Measurements from ENCODE around the gene TRIM50. TPM values are rescaled to one million over a fixed set of nuclear protein-coding genes. Genes with fewer than 3 reads are reported as not detected.
A peak's percentile ranks its signal among the peaks of the same experiment; 100 is the strongest.

TRIM50 gene
- polyA plus RNA-seq, 1 donor from 2014 or later = not detected

DNA sequence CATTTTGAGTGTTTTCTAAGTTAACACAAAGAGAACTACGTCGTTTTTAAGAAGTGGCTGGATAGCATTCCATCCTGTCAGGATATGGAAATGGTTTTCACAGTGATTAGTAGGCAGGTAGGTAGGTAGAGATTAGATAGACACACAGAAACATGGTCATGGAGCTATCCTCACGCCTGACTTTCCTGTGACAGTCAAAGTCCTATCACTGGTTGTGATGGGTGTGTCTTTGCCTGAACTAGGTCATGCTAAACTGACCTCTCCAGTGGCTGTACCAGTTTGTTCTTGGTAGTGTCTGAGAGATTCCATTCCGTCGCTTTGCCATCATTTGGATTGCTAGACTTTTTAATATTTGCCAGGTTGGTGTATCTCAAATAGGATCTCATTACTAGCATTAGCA, 28.3 kb upstream of the TRIM50 start:
- Mint-ChIP-seq H3K4me1 (peaks cover 0 to 2% (median 0%) of the 10 kb centered on the region in 3 donors), H3K36me3 (peaks cover 6% of the 10 kb centered on the region), H3K27me3 (peaks cover 13% of the 10 kb centered on the region), H3K9me3 (peaks cover 0 to 10% (median 10%) of the 10 kb centered on the region in 3 donors), H3K27ac (no peak overlapping the region), H3K4me3 (no peak overlapping the region)

DNA sequence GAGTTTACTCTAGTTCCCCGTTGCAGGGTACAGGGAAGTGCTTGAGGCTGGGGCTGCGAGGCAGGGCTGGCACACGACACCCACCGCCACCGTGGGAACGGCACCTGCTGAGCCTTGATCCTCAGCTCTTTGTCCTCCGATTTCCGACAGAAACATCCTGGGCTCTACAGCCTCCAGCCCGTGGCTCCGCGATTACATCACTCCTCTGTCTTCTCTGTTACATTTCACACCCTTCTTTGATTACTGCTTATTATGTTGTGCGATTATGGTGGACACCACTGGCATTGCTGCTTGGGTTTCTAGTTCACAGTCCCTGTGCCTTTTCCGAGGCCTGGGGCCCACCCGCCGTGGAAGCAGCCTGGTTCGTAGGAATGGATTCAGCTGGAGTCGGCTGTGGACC, 26.9 kb upstream of the TRIM50 start:
- H3K27ac Mint-ChIP-seq = no peak overlapping the region
- peaks cover 0 to 2% (median 0%) of the 10 kb centered on the region in 3 donors for H3K4me1 Mint-ChIP-seq
- H3K4me3 Mint-ChIP-seq = no peak overlapping the region
- peaks cover 3% of the 10 kb centered on the region for H3K36me3 Mint-ChIP-seq
- peaks cover 0 to 10% (median 6%) of the 10 kb centered on the region in 3 donors for H3K9me3 Mint-ChIP-seq
- peaks cover 13% of the 10 kb centered on the region for H3K27me3 Mint-ChIP-seq

DNA sequence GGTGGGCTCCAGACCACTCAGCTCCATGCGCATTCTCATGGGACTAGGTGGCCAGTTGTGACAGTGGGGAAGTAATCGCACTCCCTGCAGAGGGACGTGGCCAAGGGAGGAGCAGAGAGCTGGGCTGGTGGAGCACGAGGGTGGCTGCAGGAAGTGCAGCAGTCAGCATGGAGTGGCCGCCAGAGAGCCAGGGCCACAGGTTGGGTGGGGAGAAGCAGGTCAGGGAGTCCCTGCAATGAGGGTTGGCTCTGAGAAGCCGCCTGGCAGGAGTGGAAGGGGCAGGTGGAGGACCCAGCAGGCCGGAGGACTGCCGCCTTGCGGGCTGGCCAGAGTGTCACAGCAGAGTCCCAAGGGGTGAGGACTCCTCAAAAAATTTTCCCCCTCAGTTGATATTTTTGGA, 26.3 kb upstream of the TRIM50 start:
- peaks cover 0 to 10% (median 6%) of the 10 kb centered on the region in 3 donors for H3K9me3 Mint-ChIP-seq
- peaks cover 0 to under 1% (median 0%) of the 10 kb centered on the region in 3 donors for H3K4me1 Mint-ChIP-seq
- no peak overlapping the region for H3K27ac Mint-ChIP-seq
- peaks cover 3% of the 10 kb centered on the region for H3K36me3 Mint-ChIP-seq
- peaks cover 7% of the 10 kb centered on the region for H3K27me3 Mint-ChIP-seq
- H3K4me3 Mint-ChIP-seq = no peak overlapping the region

GRCh38 chr7:73353243-73353642, 25.4 kb upstream of the TRIM50 start:
- Mint-ChIP-seq H3K9me3 (peaks cover 0 to 10% (median 6%) of the 10 kb centered on the region in 3 donors), H3K27ac (peak overlapping the region in 1 of 3 donors; percentile 12), H3K27me3 (peaks cover 3% of the 10 kb centered on the region), H3K4me3 (no peak overlapping the region), H3K4me1 (no peaks in the 10 kb centered on the region), H3K36me3 (peaks cover 3% of the 10 kb centered on the region)

DNA sequence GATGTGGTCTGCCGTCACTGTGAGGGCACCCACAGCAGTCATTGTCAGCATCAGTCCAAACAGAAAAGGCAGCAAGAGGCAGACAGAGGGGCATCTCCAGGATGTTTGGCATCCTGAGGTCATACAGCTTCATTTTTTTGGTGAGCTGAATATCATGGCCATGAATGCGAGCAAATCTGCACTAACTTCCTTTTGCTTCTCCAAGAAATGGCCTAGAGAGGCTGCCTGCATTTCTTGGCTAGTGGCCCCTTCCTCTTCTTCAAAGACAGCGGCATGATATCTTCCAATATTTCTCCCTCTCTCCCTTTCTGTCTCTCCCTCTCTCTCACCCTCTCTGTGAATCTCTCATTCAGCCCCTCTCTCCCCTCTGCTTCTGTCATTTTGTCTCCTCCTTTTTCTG, 24.9 kb upstream of the TRIM50 start:
- Mint-ChIP-seq H3K4me3 (no peak overlapping the region), H3K36me3 (peaks cover 3% of the 10 kb centered on the region), H3K27me3 (peaks cover 3% of the 10 kb centered on the region), H3K9me3 (peaks cover 0 to 10% (median 6%) of the 10 kb centered on the region in 3 donors), H3K4me1 (no peaks in the 10 kb centered on the region), H3K27ac (no peak overlapping the region)

- Mint-ChIP-seq H3K9me3 (peaks cover 0 to 10% (median 6%) of the 10 kb centered on the region in 3 donors), H3K36me3 (peaks cover 3% of the 10 kb centered on the region), H3K4me1 (no peaks in the 10 kb centered on the region), H3K27ac (no peak overlapping the region), H3K27me3 (peaks cover 3% of the 10 kb centered on the region), H3K4me3 (no peak overlapping the region)
These were observed 23.7 kb upstream of the TRIM50 start for GRCh38 chr7:73351447-73352167.

- no peak overlapping the region for H3K4me3 Mint-ChIP-seq
- no peaks in the 10 kb centered on the region for H3K4me1 Mint-ChIP-seq
- H3K27me3 Mint-ChIP-seq = peaks cover 5% of the 10 kb centered on the region
- peaks cover 5% of the 10 kb centered on the region for H3K36me3 Mint-ChIP-seq
- H3K9me3 Mint-ChIP-seq = peaks cover 0 to 10% (median 6%) of the 10 kb centered on the region in 3 donors
- H3K27ac Mint-ChIP-seq = no peak overlapping the region
These were observed 22.6 kb upstream of the TRIM50 start for GRCh38 chr7:73350306-73351068.

DNA sequence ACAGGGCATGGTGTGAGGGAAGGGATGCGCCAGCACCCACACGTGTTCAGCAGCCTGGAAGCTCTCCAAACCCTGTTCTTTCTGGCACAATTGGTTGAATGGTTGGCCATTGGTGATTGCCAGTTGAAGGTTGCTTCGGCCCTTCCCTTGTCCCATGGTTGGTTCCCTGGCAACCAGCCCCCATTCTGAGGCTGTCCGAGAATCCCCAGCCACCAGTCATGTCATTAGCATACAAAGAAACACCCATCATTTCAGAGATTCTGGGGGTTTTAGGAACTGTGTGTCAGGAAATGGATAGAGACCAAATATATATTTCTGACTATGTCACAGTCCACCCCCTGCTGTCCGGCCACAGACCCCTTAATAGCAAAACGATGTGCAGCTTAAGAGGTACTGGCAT, 21.9 kb upstream of the TRIM50 start:
- no peak overlapping the region for H3K4me3 Mint-ChIP-seq
- H3K36me3 Mint-ChIP-seq = peaks cover 5% of the 10 kb centered on the region
- H3K27ac Mint-ChIP-seq = no peak overlapping the region
- peaks cover 5% of the 10 kb centered on the region for H3K27me3 Mint-ChIP-seq
- H3K9me3 Mint-ChIP-seq = peaks cover 0 to 10% (median 6%) of the 10 kb centered on the region in 3 donors
- no peaks in the 10 kb centered on the region for H3K4me1 Mint-ChIP-seq

DNA sequence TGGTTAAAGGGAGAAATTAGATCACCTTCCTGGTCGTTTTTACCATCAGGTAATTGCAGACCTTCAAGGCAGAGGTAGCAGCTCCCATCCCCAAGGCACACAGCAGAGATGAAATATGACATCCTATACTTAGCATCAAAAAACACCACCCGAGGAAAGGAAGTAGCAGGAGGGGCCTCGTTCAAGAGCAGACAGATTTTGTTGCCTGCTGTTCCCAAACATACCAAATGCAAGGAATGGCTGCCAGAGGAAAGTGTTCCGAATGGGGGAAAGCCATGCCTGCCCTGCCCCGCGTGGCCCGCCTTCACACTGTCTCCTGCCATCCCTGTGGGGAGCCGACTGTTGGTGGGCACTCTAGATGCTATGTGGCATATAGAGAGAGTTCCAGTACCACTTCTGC, 18.1 kb upstream of the TRIM50 start:
- Mint-ChIP-seq H3K27ac (peak overlapping the region in 1 of 3 donors; percentile 89), H3K9me3 (peaks cover 0 to 1% (median 0%) of the 10 kb centered on the region in 3 donors), H3K4me1 (no peaks in the 10 kb centered on the region), H3K27me3 (peaks cover 7% of the 10 kb centered on the region), H3K36me3 (peaks cover 3% of the 10 kb centered on the region), H3K4me3 (no peak overlapping the region)

DNA sequence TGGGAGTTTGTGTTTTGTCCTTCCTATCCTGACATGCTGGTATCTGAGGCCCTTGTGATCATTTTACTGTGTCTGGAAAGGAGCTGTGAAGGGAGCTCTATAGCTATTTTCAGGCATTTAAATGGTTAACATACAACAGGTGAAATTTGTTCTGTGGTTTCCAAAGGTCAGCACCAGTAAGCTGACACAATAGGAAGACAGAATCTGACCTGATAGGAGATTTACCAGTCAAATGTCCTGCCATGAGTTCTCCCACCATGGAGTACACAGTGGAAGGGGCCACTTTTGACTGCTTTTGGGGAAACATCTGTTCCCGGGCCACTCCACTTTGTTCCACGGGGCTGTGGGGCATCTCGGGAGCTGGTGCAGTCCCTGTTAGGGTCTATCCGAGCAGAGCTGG, 17.7 kb upstream of the TRIM50 start:
- peaks cover 0 to 1% (median 0%) of the 10 kb centered on the region in 3 donors for H3K9me3 Mint-ChIP-seq
- no peak overlapping the region for H3K4me3 Mint-ChIP-seq
- peaks cover 3% of the 10 kb centered on the region for H3K36me3 Mint-ChIP-seq
- H3K27me3 Mint-ChIP-seq = peaks cover 8% of the 10 kb centered on the region
- no peaks in the 10 kb centered on the region for H3K4me1 Mint-ChIP-seq
- peak overlapping the region in 1 of 3 donors; percentile 89 for H3K27ac Mint-ChIP-seq

DNA sequence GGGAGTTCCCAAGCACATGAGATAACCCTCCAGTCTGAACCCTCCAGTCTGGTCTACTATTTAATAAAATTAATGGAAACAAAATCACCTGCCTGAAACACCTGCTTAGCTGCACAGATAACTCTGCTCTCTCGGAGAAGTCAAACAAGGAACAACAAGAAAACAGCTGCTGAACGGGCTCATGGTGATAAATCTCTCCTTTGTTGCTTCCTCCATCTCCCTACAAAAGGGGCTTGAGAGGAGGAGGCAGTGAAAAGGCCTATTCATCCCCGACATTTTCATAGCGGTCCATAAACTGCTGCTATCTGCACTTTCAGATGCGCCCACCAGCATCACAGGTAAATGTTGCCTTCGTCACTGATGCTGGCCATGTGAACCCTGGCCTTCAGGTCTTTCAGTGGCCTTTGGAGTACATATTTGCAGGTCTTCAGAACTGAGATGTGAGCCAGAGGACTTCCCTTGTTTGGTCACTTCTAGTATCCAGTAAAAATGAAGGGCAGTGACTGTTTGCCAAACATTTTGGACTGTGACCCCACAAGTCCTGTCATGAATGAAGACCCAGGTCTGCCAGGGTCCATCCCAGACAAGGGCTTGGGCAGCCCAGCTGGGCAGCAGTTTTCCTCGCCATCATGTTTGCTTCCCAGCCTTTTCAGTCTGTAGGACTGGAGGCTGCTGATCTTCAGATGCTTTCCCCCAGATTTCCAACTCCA, 15.9 kb upstream of the TRIM50 start:
- peak overlapping the region in 1 of 3 donors; percentile 57 for H3K27ac Mint-ChIP-seq
- peaks cover 3% of the 10 kb centered on the region for H3K36me3 Mint-ChIP-seq
- peaks cover 0 to 1% (median 0%) of the 10 kb centered on the region in 3 donors for H3K9me3 Mint-ChIP-seq
- peaks cover 0 to 3% (median 1%) of the 10 kb centered on the region in 3 donors for H3K4me1 Mint-ChIP-seq
- H3K27me3 Mint-ChIP-seq = peaks cover 10% of the 10 kb centered on the region
- H3K4me3 Mint-ChIP-seq = no peak overlapping the region

DNA sequence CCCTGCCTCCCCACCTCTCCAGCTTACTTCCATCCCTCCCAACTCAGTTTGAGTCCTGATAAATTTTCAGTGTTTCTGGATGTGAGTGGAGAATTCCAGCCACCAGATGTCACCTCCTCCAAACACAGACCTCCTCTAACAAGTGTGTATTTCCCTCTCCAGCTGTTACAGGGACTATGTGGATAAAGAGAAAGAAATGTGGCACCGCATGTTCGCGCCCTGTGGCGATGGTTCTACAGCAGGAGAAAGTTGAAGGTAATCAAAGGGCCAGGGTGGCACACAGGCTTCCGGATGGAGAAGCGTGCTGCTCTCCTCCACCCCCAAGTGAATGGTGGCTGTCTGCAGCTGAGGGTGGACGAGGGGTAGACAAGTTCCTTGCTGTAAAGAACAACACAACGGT, 14.8 kb upstream of the TRIM50 start:
- Mint-ChIP-seq H3K36me3 (peaks cover 3% of the 10 kb centered on the region), H3K4me3 (no peak overlapping the region), H3K4me1 (peaks cover 0 to 6% (median 3%) of the 10 kb centered on the region in 3 donors), H3K9me3 (peaks cover 0 to 1% (median 0%) of the 10 kb centered on the region in 3 donors), H3K27ac (no peak overlapping the region), H3K27me3 (peaks cover 9% of the 10 kb centered on the region)

- no peak overlapping the region for H3K27ac Mint-ChIP-seq
- peaks cover 0 to 6% (median 3%) of the 10 kb centered on the region in 3 donors for H3K4me1 Mint-ChIP-seq
- H3K27me3 Mint-ChIP-seq = peaks cover 7% of the 10 kb centered on the region
- H3K9me3 Mint-ChIP-seq = peaks cover 0 to 1% (median 0%) of the 10 kb centered on the region in 3 donors
- no peak overlapping the region for H3K4me3 Mint-ChIP-seq
- H3K36me3 Mint-ChIP-seq = peaks cover 3% of the 10 kb centered on the region
These were observed 14.0 kb upstream of the TRIM50 start for GRCh38 chr7:73341877-73342276.

DNA sequence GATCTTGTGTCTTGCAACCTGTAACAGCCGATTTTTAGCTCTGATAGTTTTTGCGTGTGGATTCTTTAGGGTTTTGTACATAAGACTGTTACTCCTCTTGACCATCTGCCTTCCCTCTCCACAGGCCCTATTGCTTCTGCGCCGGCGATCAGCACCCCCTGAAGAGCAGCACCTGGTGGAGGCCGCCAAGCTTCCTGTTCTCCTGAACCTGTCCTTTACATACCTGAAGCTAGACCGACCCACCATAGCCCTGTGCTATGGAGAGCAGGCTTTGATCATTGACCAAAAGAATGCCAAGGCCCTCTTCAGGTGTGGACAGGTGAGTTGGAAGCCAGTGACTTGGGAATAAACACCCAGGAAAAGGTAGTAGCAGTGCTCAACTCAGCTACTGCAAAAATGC, 12.6 kb upstream of the TRIM50 start:
- H3K4me3 Mint-ChIP-seq = no peak overlapping the region
- peaks cover 0 to 6% (median 3%) of the 10 kb centered on the region in 3 donors for H3K4me1 Mint-ChIP-seq
- peaks cover 5% of the 10 kb centered on the region for H3K27me3 Mint-ChIP-seq
- no peak overlapping the region for H3K27ac Mint-ChIP-seq
- H3K9me3 Mint-ChIP-seq = peaks cover 0 to 1% (median 0%) of the 10 kb centered on the region in 3 donors
- H3K36me3 Mint-ChIP-seq = peaks cover 2% of the 10 kb centered on the region

GRCh38 chr7:73338321-73338720, 10.4 kb upstream of the TRIM50 start:
- no peak overlapping the region for H3K4me3 Mint-ChIP-seq
- peaks cover 5% of the 10 kb centered on the region for H3K27me3 Mint-ChIP-seq
- H3K27ac Mint-ChIP-seq = no peak overlapping the region
- peaks cover 0 to 6% (median 3%) of the 10 kb centered on the region in 3 donors for H3K4me1 Mint-ChIP-seq
- no peaks in the 10 kb centered on the region for H3K9me3 Mint-ChIP-seq
- peaks cover 2% of the 10 kb centered on the region for H3K36me3 Mint-ChIP-seq

Data from IgD-negative memory B cell (primary cell).